PC-3 (cell line): ENCODE measurements around the gene CRY2. TPM values are rescaled to one million over a fixed set of nuclear protein-coding genes. Genes with fewer than 3 reads are reported as not detected.

Experiments used
- ATAC-seq: fragments of 200-7000 bp; cut with Tn5 transposase; 2 replicates; pipeline ENCODE4 v1.9.1; 2020; ENCODE audit warnings: mild to moderate bottlenecking, moderate library complexity
- BruUV-seq: library from RNA; stranded (reverse); fragments of 400-500 nt; replicated peaks from 2 replicates; lab custom pipeline; 2021; lab: Mats Ljungman, UMichigan
- CTCF ChIA-PET: fragments of 300-600 bp; sonication (Branson Sonifier 250); formaldehyde crosslinking; loops from one replicate; lab custom pipeline; 2022; ENCODE audit warnings: antibody characterized with exemption; lab: Charles Lee
- POLR2A ChIA-PET: fragments of 300-600 bp; sonication (Branson Sonifier 250); formaldehyde crosslinking; loops from one replicate; lab custom pipeline; 2022; ENCODE audit warnings: antibody characterized with exemption; ENCODE audit not compliant: unreplicated experiment; lab: Charles Lee
- DNase-seq: peaks from one replicate; pipeline ENCODE4 v3.0.0-alpha.2; 2015
- H2AFZ ChIP-seq: fragments of 300-600 bp; sonication (generic); 2 replicates; pipeline ENCODE4 v1.6.0; 2016; ENCODE audit warnings: antibody characterized with exemption, low read length
- H3F3A ChIP-seq: fragments of 300-600 bp; sonication (generic); one replicate; pipeline ENCODE4 v1.6.0; 2017; ENCODE audit warnings: antibody characterized with exemption, low read length, control low read depth, mild to moderate bottlenecking; ENCODE audit not compliant: unreplicated experiment
- H3K27ac ChIP-seq: fragments of 300-600 bp; sonication (generic); 2 replicates; pipeline ENCODE4 v1.5.1; 2016; ENCODE audit warnings: mild to moderate bottlenecking, low read length
- H3K27me3 ChIP-seq: fragments of 300-600 bp; sonication (generic); 2 replicates; pipeline ENCODE4 v1.6.1; 2016; ENCODE audit warnings: low read length, mixed read lengths
- H3K36me3 ChIP-seq: fragments of 300-600 bp; sonication (generic); 2 replicates; pipeline ENCODE4 v1.6.1; 2016; ENCODE audit warnings: low read depth, mixed run types, low read length, mixed read lengths
- H3K4me1 ChIP-seq: fragments of 300-600 bp; sonication (generic); 2 replicates; pipeline ENCODE4 v1.5.1; 2016; ENCODE audit warnings: low read length; ENCODE audit not compliant: insufficient read depth
- H3K4me2 ChIP-seq: fragments of 300-600 bp; sonication (generic); 2 replicates; pipeline ENCODE4 v1.6.0; 2016; ENCODE audit warnings: low read length
- H3K4me3 ChIP-seq: fragments of 300-600 bp; sonication (generic); 2 replicates; pipeline ENCODE4 v1.5.1; 2016; ENCODE audit warnings: mild to moderate bottlenecking, low read length, mixed read lengths
- H3K79me2 ChIP-seq: fragments of 300-600 bp; sonication (generic); 2 replicates; pipeline ENCODE4 v1.6.1; 2017; ENCODE audit warnings: low read length, mixed read lengths
- H3K9ac ChIP-seq: fragments of 300-600 bp; sonication (generic); 2 replicates; pipeline ENCODE4 v1.6.0; 2016; ENCODE audit warnings: mild to moderate bottlenecking, low read length
- H3K9me2 ChIP-seq: fragments of 300-600 bp; sonication (generic); replicated peaks from 2 replicates; pipeline ENCODE4 v1.6.1; 2016; ENCODE audit warnings: mixed run types, low read length, mixed read lengths
- H3K9me3 ChIP-seq: fragments of 300-600 bp; sonication (generic); 2 replicates; pipeline ENCODE4 v1.6.1; 2016; ENCODE audit warnings: low read length, mixed read lengths
- H4K20me1 ChIP-seq: fragments of 300-600 bp; sonication (generic); 2 replicates; pipeline ENCODE4 v1.6.1; 2016; ENCODE audit warnings: low read length, mixed read lengths
- EZH2 ChIP-seq: fragments of 300-600 bp; sonication (generic); IDR thresholded peaks from one replicate; pipeline ENCODE4 v1.6.1; 2017; ENCODE audit warnings: antibody characterized with exemption, mild to moderate bottlenecking, low read length; ENCODE audit not compliant: unreplicated experiment
- EZH2phosphoT487 ChIP-seq: fragments of 300-600 bp; sonication (generic); IDR thresholded peaks from 2 replicates; pipeline ENCODE4 v1.6.1; 2018; ENCODE audit warnings: mild to moderate bottlenecking, antibody characterized with exemption, low read length, borderline replicate concordance
- intact Hi-C: fragments of 100-400 bp; cut with micrococcal nuclease; formaldehyde crosslinking; loops from 2 replicates; pipeline ENCODE4 v1.9.0; 2023
- total RNA-seq: library from RNA; depleted of rRNA; stranded (reverse); fragments of >200 nt; gene quantifications from 2 replicates; pipeline ENCODE4 v1.2.3, GENCODE V29; 2014
- TF ChIP-seq, protein P1 (sequence below): fragments of 300-600 bp; sonication (generic); conservative IDR thresholded peaks from 2 replicates; pipeline ENCODE4 v1.5.1; 2017; ENCODE audit warnings: antibody characterized with exemption, low read depth, mild to moderate bottlenecking, low read length

CRY2 gene
- total RNA-seq, 1 experiment from 2014 or later: 9.5 TPM

DNA sequence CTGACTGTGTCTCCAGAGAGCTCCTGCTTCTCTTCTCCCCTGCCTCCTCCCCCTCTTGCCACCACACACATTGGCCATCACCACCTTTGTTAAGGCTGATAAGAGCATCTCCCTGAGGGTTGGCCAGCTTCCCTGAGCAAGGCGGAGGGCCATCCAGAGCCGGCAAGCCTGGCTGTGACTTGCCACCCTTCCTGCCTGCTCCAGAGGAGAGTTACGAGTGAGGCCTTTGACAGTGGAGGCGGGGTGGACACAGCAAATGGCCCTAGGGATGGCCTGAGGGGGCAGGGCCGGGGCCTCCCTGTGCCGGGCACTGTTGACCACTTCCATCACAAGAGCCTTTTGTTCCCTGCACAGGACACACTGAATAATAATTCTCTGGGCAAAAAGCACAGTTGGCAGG, 54.4 kb downstream of the CRY2 start:
- Histone ChIP-seq H3K27ac (no peak overlapping the region), H3K9me3 (no peaks in the 10 kb centered on the region), H3K4me2 (no peak overlapping the region), H2AFZ (no peak overlapping the region), H3K4me3 (no peak overlapping the region), H3K36me3 (no peaks in the 10 kb centered on the region), H4K20me1 (no peaks in the 10 kb centered on the region), H3K9me2 (no peaks in the 10 kb centered on the region), H3K9ac (no peak overlapping the region), H3K4me1 (0 out of 2 replicates have a peak, but pooled peaks cover 7% of the 10 kb centered on the region), H3K27me3 (no peaks in the 10 kb centered on the region), H3K79me2 (no peaks in the 10 kb centered on the region), H3F3A (no peaks in the 10 kb centered on the region)
- CTCF ChIA-PET: no interaction called here
- DNase-seq: no peak
- no TSS peak for BruUV-seq
- TF ChIP-seq EZH2phosphoT487: no peak
- TF ChIP-seq EZH2: no peak
- TF ChIP-seq, protein P1, sequence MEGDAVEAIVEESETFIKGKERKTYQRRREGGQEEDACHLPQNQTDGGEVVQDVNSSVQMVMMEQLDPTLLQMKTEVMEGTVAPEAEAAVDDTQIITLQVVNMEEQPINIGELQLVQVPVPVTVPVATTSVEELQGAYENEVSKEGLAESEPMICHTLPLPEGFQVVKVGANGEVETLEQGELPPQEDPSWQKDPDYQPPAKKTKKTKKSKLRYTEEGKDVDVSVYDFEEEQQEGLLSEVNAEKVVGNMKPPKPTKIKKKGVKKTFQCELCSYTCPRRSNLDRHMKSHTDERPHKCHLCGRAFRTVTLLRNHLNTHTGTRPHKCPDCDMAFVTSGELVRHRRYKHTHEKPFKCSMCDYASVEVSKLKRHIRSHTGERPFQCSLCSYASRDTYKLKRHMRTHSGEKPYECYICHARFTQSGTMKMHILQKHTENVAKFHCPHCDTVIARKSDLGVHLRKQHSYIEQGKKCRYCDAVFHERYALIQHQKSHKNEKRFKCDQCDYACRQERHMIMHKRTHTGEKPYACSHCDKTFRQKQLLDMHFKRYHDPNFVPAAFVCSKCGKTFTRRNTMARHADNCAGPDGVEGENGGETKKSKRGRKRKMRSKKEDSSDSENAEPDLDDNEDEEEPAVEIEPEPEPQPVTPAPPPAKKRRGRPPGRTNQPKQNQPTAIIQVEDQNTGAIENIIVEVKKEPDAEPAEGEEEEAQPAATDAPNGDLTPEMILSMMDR: no peak
- POLR2A ChIA-PET: no interaction called here
- no peak for ATAC-seq
- intact Hi-C loops: no loop called here

DNA sequence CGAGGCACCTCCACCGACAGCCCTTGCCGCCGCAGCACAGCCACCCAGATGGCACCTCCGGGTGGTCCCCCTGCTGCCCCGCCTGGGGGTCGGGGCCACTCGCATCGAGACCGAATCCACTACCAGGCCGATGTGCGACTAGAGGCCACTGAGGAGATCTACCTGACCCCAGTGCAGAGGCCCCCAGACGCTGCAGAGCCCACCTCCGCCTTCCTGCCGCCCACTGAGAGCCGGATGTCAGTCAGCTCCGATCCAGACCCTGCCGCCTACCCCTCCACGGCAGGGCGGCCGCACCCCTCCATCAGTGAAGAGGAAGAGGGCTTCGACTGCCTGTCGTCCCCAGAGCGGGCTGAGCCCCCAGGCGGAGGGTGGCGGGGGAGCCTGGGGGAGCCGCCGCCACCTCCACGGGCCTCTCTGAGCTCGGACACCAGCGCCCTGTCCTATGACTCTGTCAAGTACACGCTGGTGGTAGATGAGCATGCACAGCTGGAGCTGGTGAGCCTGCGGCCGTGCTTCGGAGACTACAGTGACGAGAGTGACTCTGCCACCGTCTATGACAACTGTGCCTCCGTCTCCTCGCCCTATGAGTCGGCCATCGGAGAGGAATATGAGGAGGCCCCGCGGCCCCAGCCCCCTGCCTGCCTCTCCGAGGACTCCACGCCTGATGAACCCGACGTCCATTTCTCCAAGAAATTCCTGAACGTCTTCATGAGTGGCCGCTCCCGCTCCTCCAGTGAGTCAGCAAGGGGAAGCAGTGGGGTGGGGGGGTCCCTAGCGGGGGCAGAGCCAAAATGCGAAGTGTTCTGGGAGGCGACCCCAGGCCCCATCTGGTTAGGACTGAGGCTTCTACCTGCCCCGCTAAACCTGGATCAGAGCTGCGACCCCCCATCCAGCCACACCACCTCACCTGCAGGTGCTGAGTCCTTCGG, 55.4 kb downstream of the CRY2 start:
- no peak for TF ChIP-seq EZH2phosphoT487
- TF ChIP-seq, protein P1: no peak
- TF ChIP-seq EZH2: no peak
- ATAC-seq (no peak), DNase-seq (no peak)
- H3F3A ChIP-seq: no peaks in the 10 kb centered on the region
- H3K9ac ChIP-seq: no peak overlapping the region
- no peak overlapping the region for H3K27ac ChIP-seq
- no peak overlapping the region for H2AFZ ChIP-seq
- POLR2A ChIA-PET: no interaction called here
- intact Hi-C loops: no loop called here
- H3K4me3 ChIP-seq: no peak overlapping the region
- H4K20me1 ChIP-seq: no peaks in the 10 kb centered on the region
- H3K4me1 ChIP-seq: 0 out of 2 replicates have a peak, but pooled peaks cover 7% of the 10 kb centered on the region
- no peak overlapping the region for H3K4me2 ChIP-seq
- no peaks in the 10 kb centered on the region for H3K9me2 ChIP-seq
- CTCF ChIA-PET: no interaction called here
- no peaks in the 10 kb centered on the region for H3K36me3 ChIP-seq
- BruUV-seq: no TSS peak
- no peaks in the 10 kb centered on the region for H3K9me3 ChIP-seq
- H3K79me2 ChIP-seq: no peaks in the 10 kb centered on the region
- H3K27me3 ChIP-seq: no peaks in the 10 kb centered on the region

DNA sequence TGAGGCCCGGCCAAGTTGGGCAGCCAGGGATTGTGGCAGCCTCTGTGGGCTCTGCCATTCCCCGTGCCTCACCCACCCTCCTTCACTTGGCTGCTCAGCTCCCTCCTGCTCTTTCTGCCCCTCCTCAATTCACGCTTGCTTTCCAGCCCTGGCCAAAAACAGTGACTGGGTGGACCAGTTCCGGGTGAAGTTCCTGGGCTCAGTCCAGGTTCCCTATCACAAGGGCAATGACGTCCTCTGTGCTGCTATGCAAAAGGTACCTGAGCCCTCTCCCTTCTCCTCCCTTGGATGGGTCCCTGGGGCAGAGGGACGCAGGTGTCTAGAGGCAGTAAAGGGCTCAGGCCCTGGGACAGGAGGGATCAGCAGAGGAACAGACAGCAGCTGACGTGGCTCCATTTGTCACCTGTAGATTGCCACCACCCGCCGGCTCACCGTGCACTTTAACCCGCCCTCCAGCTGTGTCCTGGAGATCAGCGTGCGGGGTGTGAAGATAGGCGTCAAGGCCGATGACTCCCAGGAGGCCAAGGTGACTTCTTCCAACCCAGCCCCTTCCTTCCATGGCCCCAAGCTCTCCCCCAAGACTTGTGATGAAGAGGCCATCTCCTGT, 57.1 kb downstream of the CRY2 start:
- H3K9me2 ChIP-seq: no peaks in the 10 kb centered on the region
- no peaks in the 10 kb centered on the region for H3K27me3 ChIP-seq
- no peak overlapping the region for H2AFZ ChIP-seq
- H3K9me3 ChIP-seq: no peaks in the 10 kb centered on the region
- no peak for ATAC-seq
- no peak overlapping the region for H3K27ac ChIP-seq
- POLR2A ChIA-PET: no interaction called here
- 0 out of 2 replicates have a peak, but pooled peaks cover 7% of the 10 kb centered on the region for H3K4me1 ChIP-seq
- BruUV-seq: no TSS peak
- H3K9ac ChIP-seq: no peak overlapping the region
- intact Hi-C loops: no loop called here
- H3K36me3 ChIP-seq: no peaks in the 10 kb centered on the region
- TF ChIP-seq EZH2: no peak
- TF ChIP-seq EZH2phosphoT487: no peak
- TF ChIP-seq, protein P1: no peak
- no peaks in the 10 kb centered on the region for H3K79me2 ChIP-seq
- H3K4me3 ChIP-seq: no peak overlapping the region
- no peaks in the 10 kb centered on the region for H4K20me1 ChIP-seq
- no peaks in the 10 kb centered on the region for H3F3A ChIP-seq
- CTCF ChIA-PET: no interaction called here
- DNase-seq: no peak
- no peak overlapping the region for H3K4me2 ChIP-seq
